GM06990 (cell line): Measurements from ENCODE around the gene EXOC2.

Experiments
- DNase-seq: peaks from one replicate; pipeline ENCODE4 v3.0.0-alpha.2; 2011; ENCODE audit not compliant: insufficient read length; ENCODE audit errors: extremely low read depth
- H3K27me3 ChIP-seq: replicated peaks from 2 replicates; pipeline ENCODE4 v1.6.0; 2011; ENCODE audit warnings: low read length; ENCODE audit not compliant: control insufficient read depth, insufficient read depth
- H3K36me3 ChIP-seq: 2 replicates; pipeline ENCODE4 v1.5.1; 2011; ENCODE audit warnings: low read length; ENCODE audit not compliant: control insufficient read depth, insufficient read depth
- H3K4me3 ChIP-seq: replicated peaks from 2 replicates; pipeline ENCODE4 v1.5.1; 2011; ENCODE audit warnings: low read depth, mild to moderate bottlenecking, control low read depth, low read length
- TF ChIP-seq, protein P1 (sequence below): IDR thresholded peaks from 2 replicates; pipeline ENCODE4 v1.5.1; 2011; ENCODE audit warnings: low read length, control low read depth, mild to moderate bottlenecking, inconsistent platforms; ENCODE audit not compliant: insufficient read depth, poor library complexity, severe bottlenecking

EXOC2 gene

DNA sequence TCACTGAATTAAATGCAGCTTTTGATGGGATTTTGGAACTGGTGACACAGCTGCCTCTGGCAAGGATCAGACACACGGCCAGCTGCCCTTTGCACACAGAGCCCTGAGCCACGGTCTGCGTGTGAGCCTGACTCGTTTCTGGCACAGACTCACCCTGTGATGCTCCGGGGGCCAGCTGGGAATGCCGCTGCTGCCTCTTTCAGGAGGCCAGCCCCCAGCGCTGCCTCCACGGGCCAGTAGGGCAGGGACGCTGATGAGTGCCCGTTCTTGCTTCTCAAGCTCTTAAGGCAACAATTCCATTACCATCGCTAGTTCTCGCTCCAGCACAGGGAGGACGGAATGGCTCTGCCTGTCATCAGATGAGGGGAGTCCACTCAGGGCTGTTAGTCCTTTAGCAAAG lies 239.8 kb downstream of the EXOC2 start:
- no peaks in the 10 kb centered on the region for H3K27me3 ChIP-seq
- DNase-seq: no peak
- H3K4me3 ChIP-seq: no peak overlapping the region
- no peaks in the 10 kb centered on the region for H3K36me3 ChIP-seq
- TF ChIP-seq, protein P1, sequence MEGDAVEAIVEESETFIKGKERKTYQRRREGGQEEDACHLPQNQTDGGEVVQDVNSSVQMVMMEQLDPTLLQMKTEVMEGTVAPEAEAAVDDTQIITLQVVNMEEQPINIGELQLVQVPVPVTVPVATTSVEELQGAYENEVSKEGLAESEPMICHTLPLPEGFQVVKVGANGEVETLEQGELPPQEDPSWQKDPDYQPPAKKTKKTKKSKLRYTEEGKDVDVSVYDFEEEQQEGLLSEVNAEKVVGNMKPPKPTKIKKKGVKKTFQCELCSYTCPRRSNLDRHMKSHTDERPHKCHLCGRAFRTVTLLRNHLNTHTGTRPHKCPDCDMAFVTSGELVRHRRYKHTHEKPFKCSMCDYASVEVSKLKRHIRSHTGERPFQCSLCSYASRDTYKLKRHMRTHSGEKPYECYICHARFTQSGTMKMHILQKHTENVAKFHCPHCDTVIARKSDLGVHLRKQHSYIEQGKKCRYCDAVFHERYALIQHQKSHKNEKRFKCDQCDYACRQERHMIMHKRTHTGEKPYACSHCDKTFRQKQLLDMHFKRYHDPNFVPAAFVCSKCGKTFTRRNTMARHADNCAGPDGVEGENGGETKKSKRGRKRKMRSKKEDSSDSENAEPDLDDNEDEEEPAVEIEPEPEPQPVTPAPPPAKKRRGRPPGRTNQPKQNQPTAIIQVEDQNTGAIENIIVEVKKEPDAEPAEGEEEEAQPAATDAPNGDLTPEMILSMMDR: no peak

DNA sequence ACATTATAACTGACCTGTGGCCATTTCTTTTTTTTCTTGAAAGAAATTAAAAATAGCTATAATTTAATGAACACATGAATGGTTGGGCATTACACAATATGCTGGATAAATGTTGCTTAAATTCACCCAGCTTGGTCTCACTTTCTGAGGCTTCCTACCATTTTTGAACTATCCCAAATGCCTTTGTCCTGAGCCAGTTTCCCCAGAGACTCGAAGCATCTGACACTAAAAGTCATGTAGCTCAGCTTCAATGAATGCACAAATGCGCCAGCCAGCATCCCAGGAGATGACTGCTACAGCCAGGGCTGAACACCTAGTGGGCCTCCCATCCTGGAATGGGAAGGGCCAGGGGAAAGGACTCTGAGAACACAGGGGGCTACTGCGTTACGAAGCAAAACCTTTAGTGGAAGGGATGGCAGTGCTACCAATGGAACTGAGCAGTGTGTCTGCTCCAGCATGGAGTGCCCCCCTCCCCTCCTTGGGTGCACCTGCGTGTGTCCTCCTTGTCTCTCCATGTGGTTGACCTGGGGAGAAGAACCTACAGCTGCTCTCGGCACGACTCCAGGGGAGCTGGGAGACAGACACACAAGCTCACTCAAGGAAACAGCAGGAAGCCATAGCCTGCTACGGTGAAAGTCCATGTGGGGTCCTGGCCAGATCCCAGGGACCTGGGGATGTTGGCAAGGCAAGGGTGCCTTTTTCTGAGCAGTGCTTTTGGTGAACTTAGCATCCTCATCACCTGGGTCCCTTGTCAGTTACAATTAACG lies 240.5 kb downstream of the EXOC2 start:
- Histone ChIP-seq H3K36me3 (no peaks in the 10 kb centered on the region), H3K4me3 (no peak overlapping the region), H3K27me3 (no peaks in the 10 kb centered on the region)
- no peak for DNase-seq
- TF ChIP-seq, protein P1: no peak

DNA sequence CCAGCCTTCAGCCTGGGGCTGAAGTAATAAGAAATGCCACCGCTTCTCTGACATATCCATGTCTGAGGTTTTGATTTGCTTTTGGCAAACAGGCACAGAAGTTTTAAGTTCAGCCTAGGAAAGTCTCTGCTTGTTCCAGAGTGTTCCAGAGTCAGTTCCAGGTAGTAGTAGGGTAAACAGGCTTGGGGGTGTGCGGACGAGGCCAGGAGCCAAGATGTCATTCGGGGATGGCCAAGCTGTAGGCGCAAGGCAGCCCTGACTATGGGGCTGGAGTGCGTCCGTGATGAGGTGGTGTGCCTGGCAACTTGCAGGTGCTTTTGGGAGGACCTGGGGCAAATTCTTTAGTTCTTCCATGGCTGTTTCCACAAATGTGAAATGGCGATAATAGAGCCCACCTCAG lies 241.1 kb downstream of the EXOC2 start:
- no peaks in the 10 kb centered on the region for H3K36me3 ChIP-seq
- no peaks in the 10 kb centered on the region for H3K27me3 ChIP-seq
- no peak overlapping the region for H3K4me3 ChIP-seq
- TF ChIP-seq, protein P1: no peak
- no peak for DNase-seq

DNA sequence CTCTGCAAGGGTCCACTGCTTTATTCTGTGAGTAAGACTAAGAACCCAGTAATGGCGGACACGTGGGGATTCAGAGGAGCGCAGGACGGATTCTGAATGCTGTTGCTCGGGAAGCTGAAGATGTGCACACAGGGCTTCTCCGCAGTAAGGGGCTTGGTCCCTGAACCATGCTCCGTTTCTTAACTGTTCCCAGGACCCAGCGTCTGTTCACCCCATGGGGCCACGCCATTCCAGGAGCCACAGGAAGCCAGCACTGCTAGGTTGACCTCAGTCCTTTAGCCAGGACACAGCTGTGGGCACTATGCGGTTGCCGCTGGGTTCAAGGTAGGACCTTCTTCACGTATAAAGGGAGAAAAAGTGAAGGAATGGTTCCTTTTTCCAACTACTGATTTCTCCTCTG lies 241.6 kb downstream of the EXOC2 start:
- no peak for DNase-seq
- H3K27me3 ChIP-seq: no peaks in the 10 kb centered on the region
- TF ChIP-seq, protein P1: no peak
- H3K4me3 ChIP-seq: no peak overlapping the region
- no peaks in the 10 kb centered on the region for H3K36me3 ChIP-seq

DNA sequence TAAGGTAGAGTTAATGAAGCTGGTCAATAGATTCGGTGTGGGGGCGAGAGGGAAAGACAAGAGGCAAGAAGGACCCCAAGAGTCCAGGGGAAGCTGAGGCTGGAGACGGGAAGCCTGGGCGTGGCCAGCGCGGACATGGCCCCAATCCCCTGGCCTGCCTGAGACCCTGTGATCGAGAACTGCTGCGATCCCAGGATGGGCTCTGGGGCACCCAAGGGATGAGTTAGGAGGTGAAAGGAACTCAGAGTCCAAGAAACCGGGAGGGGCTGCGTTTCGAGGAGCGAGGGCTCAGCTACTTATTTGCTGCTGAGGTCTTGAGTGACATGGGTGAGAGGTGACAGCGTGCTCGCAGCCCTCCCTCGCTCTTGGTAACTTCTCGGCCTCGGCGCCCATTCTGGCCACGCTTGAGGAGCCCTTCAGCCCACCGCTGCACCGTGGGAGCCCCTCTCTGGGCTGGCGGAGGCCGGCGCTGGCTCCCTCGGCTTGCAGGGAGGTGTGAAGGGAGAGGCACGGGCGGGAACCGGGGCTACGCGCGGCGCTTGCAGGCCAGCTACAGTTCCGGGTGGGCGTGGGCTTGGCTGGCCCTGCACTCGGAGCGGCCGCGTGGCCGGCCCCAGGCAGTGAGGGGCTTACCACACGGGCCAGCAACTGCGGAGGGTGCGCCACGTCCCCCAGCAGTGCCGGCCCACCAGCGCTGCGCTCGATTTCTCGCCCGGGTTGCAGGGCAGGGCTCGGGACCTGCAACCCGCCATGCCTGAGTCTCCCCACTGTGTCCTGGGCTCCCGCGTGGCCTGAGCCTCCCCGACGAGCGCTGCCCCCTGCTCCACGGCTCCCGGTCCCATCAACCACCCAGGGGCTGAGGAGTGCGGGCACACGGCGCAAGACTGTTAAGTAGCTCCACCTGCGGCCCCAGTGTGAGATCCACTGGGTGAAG lies 243.2 kb downstream of the EXOC2 start:
- no peaks in the 10 kb centered on the region for H3K36me3 ChIP-seq
- no peak for DNase-seq
- H3K4me3 ChIP-seq: no peak overlapping the region
- TF ChIP-seq, protein P1: no peak
- H3K27me3 ChIP-seq: no peaks in the 10 kb centered on the region; the same call in 1 of the 2 replicates
